Left ventricle myocardium inferior (tissue), 1 donor: Measurements from ENCODE around the gene P2RY8. TPM values are rescaled to one million over a fixed set of nuclear protein-coding genes. Genes with fewer than 3 reads are reported as not detected.
"Not testable (repeated sequence)": the region's sequence is repeated elsewhere in the genome, so short reads cannot be mapped to it uniquely, and the experiment has no call there.

ENCODE experiments used
- DNase-seq: peaks from one replicate; pipeline ENCODE4 v3.0.0-alpha.2; 2020
- H3K27ac ChIP-seq: fragments of 200-600 bp; replicated peaks from 2 replicates; pipeline ENCODE4 v1.8.0; 2021
- H3K27me3 ChIP-seq: fragments of 200-600 bp; 2 replicates; pipeline ENCODE4 v1.8.0; 2021; ENCODE audit warnings: low read depth
- H3K36me3 ChIP-seq: fragments of 200-600 bp; 2 replicates; pipeline ENCODE4 v1.8.0; 2021
- H3K4me1 ChIP-seq: fragments of 200-600 bp; 2 replicates; pipeline ENCODE4 v1.8.0; 2021
- H3K4me3 ChIP-seq: fragments of 200-600 bp; 2 replicates; pipeline ENCODE4 v1.8.0; 2021; ENCODE audit warnings: mild to moderate bottlenecking, moderate library complexity
- H3K9me3 ChIP-seq: fragments of 200-600 bp; replicated peaks from 2 replicates; pipeline ENCODE4 v1.8.0; 2021
- CTCF ChIP-seq: fragments of 200-600 bp; IDR thresholded peaks from 2 replicates; pipeline ENCODE4 v1.8.0; 2021; ENCODE audit warnings: antibody characterized with exemption, mild to moderate bottlenecking, borderline replicate concordance
- intact Hi-C: fragments of 100-400 bp; cut with micrococcal nuclease; formaldehyde crosslinking; loops from one replicate; pipeline ENCODE4 v1.11.0; 2022
- total RNA-seq: library from RNA; stranded (reverse); fragmentation: NEBNext Ultra II Directional; extraction: Animal tissue kit (Norgen Biotek cat#: 25700); gene quantifications from one replicate; pipeline ENCODE4 v1.2.1, GENCODE V29; 2021
- donor health status: DM: no; HTN: yes; CAD: no; lungs with severe emphysema.

P2RY8 gene
- total RNA-seq, 1 donor from 2014 or later, result 1.9 TPM

- H3K27ac ChIP-seq, result no peak overlapping the region
- no peak for DNase-seq
- H3K4me1 ChIP-seq, result no peaks in the 10 kb centered on the region
- intact Hi-C loops, result no loop called here
- no peaks in the 10 kb centered on the region for H3K36me3 ChIP-seq
- H3K27me3 ChIP-seq, result peaks cover 5% of the 10 kb centered on the region
- TF ChIP-seq CTCF, result no peak
- peaks cover 9% of the 10 kb centered on the region for H3K9me3 ChIP-seq
- H3K4me3 ChIP-seq, result no peak overlapping the region
Measured at GRCh38 chrX:1558761-1559468, 21.9 kb upstream of the P2RY8 start.

- peaks cover 17% of the 10 kb centered on the region for H3K9me3 ChIP-seq
- H3K36me3 ChIP-seq, intact Hi-C loops, H3K4me1 ChIP-seq, DNase-seq, H3K27ac ChIP-seq, H3K4me3 ChIP-seq, H3K27me3 ChIP-seq: not testable (repeated sequence)
Measured at GRCh38 chrX:1557442-1557841, 20.5 kb upstream of the P2RY8 start.

GRCh38 chrX:1555370-1555769 lies 18.4 kb upstream of the P2RY8 start:
- intact Hi-C loops, result no loop called here
- TF ChIP-seq CTCF, result no peak
- no peak for DNase-seq
- Histone ChIP-seq H3K27me3 (no peaks in the 10 kb centered on the region), H3K9me3 (peaks cover 21% of the 10 kb centered on the region), H3K27ac (no peak overlapping the region), H3K36me3 (no peaks in the 10 kb centered on the region), H3K4me1 (no peaks in the 10 kb centered on the region), H3K4me3 (no peak overlapping the region)

- Histone ChIP-seq H3K4me3 (no peak overlapping the region), H3K27me3 (no peaks in the 10 kb centered on the region), H3K4me1 (no peaks in the 10 kb centered on the region), H3K27ac (no peak overlapping the region), H3K36me3 (no peaks in the 10 kb centered on the region), H3K9me3 (peaks cover 21% of the 10 kb centered on the region)
- no peak for TF ChIP-seq CTCF
- DNase-seq, result no peak
- intact Hi-C loops, result no loop called here
Measured at GRCh38 chrX:1554469-1555210, 17.7 kb upstream of the P2RY8 start.

GRCh38 chrX:1551959-1552546 lies 15.1 kb upstream of the P2RY8 start:
- no peak for TF ChIP-seq CTCF
- Histone ChIP-seq H3K36me3 (no peaks in the 10 kb centered on the region), H3K4me1 (peaks cover 8% of the 10 kb centered on the region), H3K4me3 (no peak overlapping the region), H3K27ac (no peak overlapping the region), H3K9me3 (peaks cover 21% of the 10 kb centered on the region), H3K27me3 (no peaks in the 10 kb centered on the region)
- no peak for DNase-seq
- intact Hi-C loops, result no loop called here
